ENCODE measurements around the gene KSR2. TPM values are rescaled to one million over a fixed set of nuclear protein-coding genes. Genes with fewer than 3 reads are reported as not detected.

KSR2 gene
- total RNA-seq, 1 experiment from 2014 or later: 0.15 TPM

- in situ Hi-C loops (cut with HindIII; ENCODE audit: low pct_unique_long_range_greater_than_20kb, low sequenced_read_pairs): no loop called here
- CTCF ChIA-PET: interaction anchor here (0.5 to 0.7 kb wide), 2 partner anchors 56 to 354 kb away, joined by 3 to 9 read pairs; no protein-coding TSS in a partner anchor
- DNase-seq (ENCODE audit: low read depth, low spot score): no peak
- Histone ChIP-seq H3K36me3 (ENCODE audit: control insufficient read depth, insufficient read depth, low read length) (no peaks in the 10 kb centered on the region), H3K4me1 (ENCODE audit: control insufficient read depth, insufficient read depth, low read length) (no peaks in the 10 kb centered on the region), H3K27ac (ENCODE audit: low read length) (no peak overlapping the region), H3K27me3 (ENCODE audit: control insufficient read depth, insufficient read depth, low read length) (peaks cover 7% of the 10 kb centered on the region), H3K4me3 (ENCODE audit: low read depth in 2 of 2, low read length in 2 of 2) (no peak overlapping the region), H3K9me3 (ENCODE audit: control insufficient read depth, insufficient read depth, low read depth, low read length) (no peaks in the 10 kb centered on the region)
- POLR2A ChIA-PET: no interaction called here
- ATAC-seq: no peak
- intact Hi-C loops (cut with micrococcal nuclease; ENCODE audit: unreplicated experiment): no loop called here
- no peak for TF ChIP-seq REST (IDR thresholded peaks at IDR 0.05; ENCODE audit: insufficient read depth in 1 of 2, low read depth in 2 of 2, low read length in 1 of 2)
- TF ChIP-seq CTCF (IDR thresholded peaks at IDR 0.05): no peak
- TF ChIP-seq SIN3A (IDR thresholded peaks at IDR 0.05; ENCODE audit: borderline replicate concordance, insufficient read depth, low read depth, low read length): no peak
- no peak for TF ChIP-seq TCF7L2 (IDR thresholded peaks at IDR 0.05; ENCODE audit: low read depth, low read length)
- TF ChIP-seq POLR2AphosphoS5 (IDR thresholded peaks at IDR 0.05; ENCODE audit: low read depth, low read length): no peak
- no TSS peak for BruUV-seq (replicated peaks)
These were observed 441.9 kb downstream of the KSR2 start for GRCh38 chr12:117526757-117527478.

GRCh38 chr12:117525766-117526165 lies 443.0 kb downstream of the KSR2 start:
- no peaks in the 10 kb centered on the region for H3K4me1 ChIP-seq (ENCODE audit: control insufficient read depth, insufficient read depth, low read length)
- no peaks in the 10 kb centered on the region for H3K9me3 ChIP-seq (ENCODE audit: control insufficient read depth, insufficient read depth, low read depth, low read length)
- H3K27ac ChIP-seq (ENCODE audit: low read length): no peak overlapping the region
- no peaks in the 10 kb centered on the region for H3K36me3 ChIP-seq (ENCODE audit: control insufficient read depth, insufficient read depth, low read length)
- ChIA-PET POLR2A (no interaction called here), CTCF (no interaction called here)
- no TSS peak for BruUV-seq (replicated peaks)
- in situ Hi-C loops (cut with HindIII; ENCODE audit: low pct_unique_long_range_greater_than_20kb, low sequenced_read_pairs): no loop called here
- intact Hi-C loops (cut with micrococcal nuclease; ENCODE audit: unreplicated experiment): no loop called here
- H3K4me3 ChIP-seq (ENCODE audit: low read depth in 2 of 2, low read length in 2 of 2): no peak overlapping the region
- H3K27me3 ChIP-seq (ENCODE audit: control insufficient read depth, insufficient read depth, low read length): peaks cover 2% of the 10 kb centered on the region
- DNase-seq (ENCODE audit: low read depth, low spot score): no peak
- TF ChIP-seq POLR2AphosphoS5 (IDR thresholded peaks at IDR 0.05; ENCODE audit: low read depth, low read length) (no peak), TCF7L2 (IDR thresholded peaks at IDR 0.05; ENCODE audit: low read depth, low read length) (no peak), CTCF (IDR thresholded peaks at IDR 0.05) (no peak), REST (IDR thresholded peaks at IDR 0.05; ENCODE audit: insufficient read depth in 1 of 2, low read depth in 2 of 2, low read length in 1 of 2) (no peak), SIN3A (IDR thresholded peaks at IDR 0.05; ENCODE audit: borderline replicate concordance, insufficient read depth, low read depth, low read length) (no peak)
- ATAC-seq: no peak
